Measurements from ENCODE around the gene AKAP10. TPM values are rescaled to one million over a fixed set of nuclear protein-coding genes. Genes with fewer than 3 reads are reported as not detected.

The AKAP10 gene
- total and polyA plus RNA-seq, 2 of the 8 experiments (the other 6 are each of a cell fraction or from before 2014, with no cell fraction given) = 13.3 to 27.0 TPM

DNA sequence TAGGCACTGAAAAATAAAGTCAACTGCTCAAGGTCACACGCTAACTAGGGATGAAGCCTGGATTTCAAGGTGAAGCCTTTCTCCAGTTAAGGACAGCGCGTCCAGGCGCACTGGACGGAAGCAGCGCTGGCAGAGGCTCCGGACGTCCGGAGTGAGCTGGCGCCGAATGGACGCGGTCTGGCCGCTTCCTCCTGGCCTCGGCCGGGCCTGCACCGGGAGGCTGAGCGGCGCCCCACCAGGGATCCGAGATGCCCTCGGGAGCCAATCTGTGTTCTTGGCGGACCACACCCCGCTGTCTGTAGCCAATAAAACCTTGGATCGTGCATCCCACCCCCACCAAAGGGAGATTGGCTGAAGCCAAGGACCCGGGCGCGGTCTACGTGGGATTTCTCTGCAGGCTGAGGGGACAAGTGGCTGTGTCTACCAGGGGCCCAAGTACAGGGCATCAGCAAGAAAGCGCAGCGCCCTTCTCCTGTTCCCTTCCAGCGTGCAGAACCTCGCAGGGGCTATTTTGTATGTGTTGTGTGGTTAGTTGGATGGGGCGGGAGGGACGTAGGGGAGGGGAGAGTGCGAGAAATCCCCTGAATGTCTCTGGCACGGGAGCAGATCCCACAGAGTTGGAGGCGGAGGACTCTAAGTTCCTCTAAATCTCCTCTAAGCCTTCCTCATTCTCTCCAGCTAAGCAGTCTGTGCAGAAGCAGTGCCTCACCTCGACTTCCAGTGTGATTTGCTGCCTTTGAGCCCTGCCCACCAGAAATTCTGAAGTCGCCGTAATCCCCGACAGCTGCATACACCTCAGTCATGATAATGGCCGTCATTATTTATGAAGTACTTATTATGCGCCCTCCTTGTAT, 2.5 kb upstream of the AKAP10 start (continued):
- no peak for TF ChIP-seq JUND (IDR thresholded peaks at IDR 0.05; ENCODE audit: low read length)
- no peak for TF ChIP-seq BCL11A (IDR thresholded peaks at IDR 0.05; ENCODE audit: low read depth in 2 of 2, low read length in 2 of 2)
- TF ChIP-seq TCF12 (IDR thresholded peaks at IDR 0.05; ENCODE audit: low read depth, low read length) = no peak
- TF ChIP-seq POU5F1 (IDR thresholded peaks at IDR 0.05; ENCODE audit: low read depth, low read length) = no peak
- no peak for TF ChIP-seq RAD21 (IDR thresholded peaks at IDR 0.05 in 1 of 2, conservative IDR thresholded peaks at IDR 0.05 in 1 of 2; ENCODE audit: low read depth in 2 of 2, low read length in 2 of 2)
- no peak for TF ChIP-seq MAFK (IDR thresholded peaks at IDR 0.05; ENCODE audit: low read depth, low read length)
- TF ChIP-seq TEAD4 (IDR thresholded peaks at IDR 0.05; ENCODE audit: low read depth, low read length) = no peak
- TF ChIP-seq, protein P1, sequence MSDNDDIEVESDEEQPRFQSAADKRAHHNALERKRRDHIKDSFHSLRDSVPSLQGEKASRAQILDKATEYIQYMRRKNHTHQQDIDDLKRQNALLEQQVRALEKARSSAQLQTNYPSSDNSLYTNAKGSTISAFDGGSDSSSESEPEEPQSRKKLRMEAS (IDR thresholded peaks at IDR 0.05) = no peak
- no peak for TF ChIP-seq BRCA1 (IDR thresholded peaks at IDR 0.05; ENCODE audit: low read depth, low read length)
- TF ChIP-seq CBX8 (IDR thresholded peaks at IDR 0.05; ENCODE audit: borderline replicate concordance, low read depth, low read length) = no peak
- no peak for TF ChIP-seq CBX5 (IDR thresholded peaks at IDR 0.05; ENCODE audit: low read depth, low read length)
- no peak for TF ChIP-seq SIRT6 (IDR thresholded peaks at IDR 0.05; ENCODE audit: low read length)
- no peak for TF ChIP-seq EGR1 (IDR thresholded peaks at IDR 0.05; ENCODE audit: borderline replicate concordance, low read depth, low read length)
- TF ChIP-seq NRF1 (IDR thresholded peaks at IDR 0.05; ENCODE audit: low read depth, low read length) = no peak
- no peak for TF ChIP-seq SRF (IDR thresholded peaks at IDR 0.05; ENCODE audit: low read depth, low read length)
- TF ChIP-seq, protein P2, sequence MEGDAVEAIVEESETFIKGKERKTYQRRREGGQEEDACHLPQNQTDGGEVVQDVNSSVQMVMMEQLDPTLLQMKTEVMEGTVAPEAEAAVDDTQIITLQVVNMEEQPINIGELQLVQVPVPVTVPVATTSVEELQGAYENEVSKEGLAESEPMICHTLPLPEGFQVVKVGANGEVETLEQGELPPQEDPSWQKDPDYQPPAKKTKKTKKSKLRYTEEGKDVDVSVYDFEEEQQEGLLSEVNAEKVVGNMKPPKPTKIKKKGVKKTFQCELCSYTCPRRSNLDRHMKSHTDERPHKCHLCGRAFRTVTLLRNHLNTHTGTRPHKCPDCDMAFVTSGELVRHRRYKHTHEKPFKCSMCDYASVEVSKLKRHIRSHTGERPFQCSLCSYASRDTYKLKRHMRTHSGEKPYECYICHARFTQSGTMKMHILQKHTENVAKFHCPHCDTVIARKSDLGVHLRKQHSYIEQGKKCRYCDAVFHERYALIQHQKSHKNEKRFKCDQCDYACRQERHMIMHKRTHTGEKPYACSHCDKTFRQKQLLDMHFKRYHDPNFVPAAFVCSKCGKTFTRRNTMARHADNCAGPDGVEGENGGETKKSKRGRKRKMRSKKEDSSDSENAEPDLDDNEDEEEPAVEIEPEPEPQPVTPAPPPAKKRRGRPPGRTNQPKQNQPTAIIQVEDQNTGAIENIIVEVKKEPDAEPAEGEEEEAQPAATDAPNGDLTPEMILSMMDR (IDR thresholded peaks at IDR 0.05; ENCODE audit: control extremely low read depth in 1 of 3, insufficient read depth in 1 of 3, low read depth in 1 of 3, low read length in 3 of 3) = no peak
- TF ChIP-seq SAP30 (IDR thresholded peaks at IDR 0.05; ENCODE audit: insufficient read depth, insufficient replicate concordance, low read length) = no peak
- no peak for TF ChIP-seq SP4 (IDR thresholded peaks at IDR 0.05; ENCODE audit: low read length)
- TF ChIP-seq ZNF274 (IDR thresholded peaks at IDR 0.05; ENCODE audit: borderline replicate concordance, extremely low read depth, low read length) = no peak
- peak; percentile 89 for TF ChIP-seq TBP (IDR thresholded peaks at IDR 0.05; ENCODE audit: low read depth, low read length)
- TF ChIP-seq BACH1 (IDR thresholded peaks at IDR 0.05; ENCODE audit: low read length) = 0 out of 2 replicates have a peak, but pooled peaks have one; percentile 28
- TF ChIP-seq CEBPB (IDR thresholded peaks at IDR 0.05; ENCODE audit: low read depth, low read length) = no peak

All from H1 (cell line).